Sigmoid colon (tissue), 7 donors: ENCODE results near the gene ZNF718. TPM values are rescaled to one million over a fixed set of nuclear protein-coding genes. Genes with fewer than 3 reads are reported as not detected.
"Not testable (repeated sequence)": the region's sequence is repeated elsewhere in the genome, so short reads cannot be mapped to it uniquely, and the experiment has no call there.

Source experiments
- DNase-seq: peaks from one replicate; pipeline ENCODE4 v3.0.0-alpha.2; 2019
- H3K27ac ChIP-seq, 4 donors: fragments of 200-600 bp; sonication (generic); one replicate each; pipeline ENCODE4 v1.5.1; 2016 to 2019; ENCODE audit warnings: mild to moderate bottlenecking in 1 of 4
- H3K27me3 ChIP-seq, 3 donors: fragments of 200-600 bp; sonication (generic); one replicate each; pipeline ENCODE4 v1.5.1; 2019; ENCODE audit warnings: mild to moderate bottlenecking in 1 of 3
- H3K36me3 ChIP-seq, 4 donors: fragments of 200-600 bp; sonication (generic); one replicate each; pipeline ENCODE4 v1.5.1; 2016 to 2019
- H3K4me1 ChIP-seq, 4 donors: fragments of 200-600 bp; sonication (generic); one replicate each; pipeline ENCODE4 v1.5.1; 2017 to 2019
- H3K4me3 ChIP-seq, 4 donors: fragments of 200-600 bp; sonication (generic); one replicate each; pipeline ENCODE4 v1.5.1; 2017 to 2019; ENCODE audit warnings: mild to moderate bottlenecking in 2 of 4, moderate library complexity in 1 of 4
- H3K9me3 ChIP-seq, 4 donors: fragments of 200-600 bp in 3 of 4; sonication (generic) in 3 of 4; one replicate each; pipeline versions ENCODE4 v1.5.1 to v1.6.1; 2013 to 2019
- CTCF ChIP-seq, 4 experiments: fragments of 450-650 bp in 3 of 4; fragments of 200-600 bp in 1 of 4; IDR thresholded peaks; one replicate each; pipeline ENCODE4 v1.5.1; 2016 to 2019; ENCODE audit warnings: antibody characterized with exemption in 4 of 4, mild to moderate bottlenecking in 3 of 4, moderate library complexity in 2 of 4
- EP300 ChIP-seq, 4 donors: sonication (generic); formaldehyde crosslinking; IDR thresholded peaks; one replicate each; pipeline ENCODE4 v1.6.1; 2017; ENCODE audit warnings: antibody characterized with exemption in 4 of 4
- POLR2A ChIP-seq, 2 donors: fragments of 450-650 bp; IDR thresholded peaks; one replicate each; pipeline ENCODE4 v1.6.1; 2016; ENCODE audit warnings: antibody characterized with exemption in 2 of 2, mild to moderate bottlenecking in 2 of 2, moderate library complexity in 2 of 2
- POLR2AphosphoS5 ChIP-seq, 4 donors: sonication (generic); formaldehyde crosslinking; IDR thresholded peaks; one replicate each; pipeline ENCODE4 v1.6.1; 2017; ENCODE audit warnings: antibody characterized with exemption in 4 of 4
- WGBS, 2 donors: extraction: QIAGEN DNeasy Blood & Tissue Kit; methylation state at CpG; one replicate each; pipeline ENCODE4 v1.1.7; 2013; 5-methylcytosine and 5-hydroxymethylcytosine counted together
- intact Hi-C: fragments of 100-400 bp; cut with DNase I; formaldehyde crosslinking; loops from one replicate; pipeline ENCODE4 v1.15.1; 2023
- polyA plus RNA-seq, 3 donors: library from polyadenylated mRNA; stranded (reverse); fragments of 200-250 nt; gene quantifications; one replicate each; pipeline ENCODE4 v1.2.3, GENCODE V29; 2013
- total RNA-seq, 4 donors: library from RNA; depleted of rRNA; stranded (reverse); fragments of >200 nt; gene quantifications; one replicate each; pipeline ENCODE4 v1.1.0, GENCODE V29; 2016
- donor health status: healthy with polysubstance abuse.
- donor health status: Bipolar disorder and iron deficiency.
- donor health status: healthy.

Gene ZNF718
- total and polyA plus RNA-seq, 7 donors = 1.2 to 13.2 (median 7.7) TPM

- intact Hi-C loops = no loop called here
- peaks cover 0 to 21% (median 0%) of the 10 kb centered on the region in 4 donors for H3K9me3 ChIP-seq
- 51 to 84% methylated on average over 8 of the region's 8 CpGs for WGBS, 2 donors
Measured at GRCh38 chr4:211033-211511, 86.8 kb downstream of the ZNF718 start.

GRCh38 chr4:212438-213188, 88.3 kb downstream of the ZNF718 start:
- Histone ChIP-seq H3K4me1 (peaks cover 0 to 11% (median 8%) of the 10 kb centered on the region in 4 donors), H3K9me3 (peaks cover 0 to 16% (median 0%) of the 10 kb centered on the region in 4 donors), H3K27ac (peak overlapping the region; percentile 78 to 86 (median 84)), H3K4me3 (peak overlapping the region; percentile 55 to 73 (median 67)), H3K27me3 (no peaks in the 10 kb centered on the region), H3K36me3 (no peaks in the 10 kb centered on the region)
- WGBS, 2 donors = 23 to 47% methylated on average over 57 of the region's 57 CpGs
- TF ChIP-seq POLR2A (IDR thresholded peaks at IDR 0.05) (peak in 1 of 2 donors; percentile 44), EP300 (IDR thresholded peaks at IDR 0.05) (no peak), CTCF (IDR thresholded peaks at IDR 0.05) (no peak), POLR2AphosphoS5 (IDR thresholded peaks at IDR 0.05) (peak; percentile 65 to 89 (median 74))
- intact Hi-C loops = loop anchor here (2.0 kb wide), 1 partner anchor 30 kb away; no protein-coding TSS in a partner anchor
- peak; percentile 88 for DNase-seq

More at GRCh38 chr4:211033-211511, 86.8 kb downstream of the ZNF718 start:
- H3K36me3 ChIP-seq = no peaks in the 10 kb centered on the region
- no peak for DNase-seq
- TF ChIP-seq POLR2A (IDR thresholded peaks at IDR 0.05) (no peak), POLR2AphosphoS5 (IDR thresholded peaks at IDR 0.05) (no peak), CTCF (IDR thresholded peaks at IDR 0.05) (no peak), EP300 (IDR thresholded peaks at IDR 0.05) (no peak)
- H3K27ac ChIP-seq = no peak overlapping the region
- peaks cover 0 to 11% (median 8%) of the 10 kb centered on the region in 4 donors for H3K4me1 ChIP-seq
- no peak overlapping the region for H3K4me3 ChIP-seq
- no peaks in the 10 kb centered on the region for H3K27me3 ChIP-seq

GRCh38 chr4:213189-213535, 88.9 kb downstream of the ZNF718 start:
- intact Hi-C loops = loop anchor here (2.0 kb wide), 1 partner anchor 30 kb away; no protein-coding TSS in a partner anchor
- not testable (repeated sequence) for DNase-seq

More at GRCh38 chr4:213189-213535, 88.9 kb downstream of the ZNF718 start:
- H3K9me3 ChIP-seq = peaks cover 0 to 16% (median 0%) of the 10 kb centered on the region in 4 donors
- WGBS, 2 donors = 40 to 55% methylated on average over 13 of the region's 13 CpGs
- H3K4me1 ChIP-seq = peaks cover 0 to 11% (median 8%) of the 10 kb centered on the region in 4 donors
- peak overlapping the region; percentile 55 to 73 (median 67) for H3K4me3 ChIP-seq
- not testable (repeated sequence) for H3K27me3 ChIP-seq, H3K36me3 ChIP-seq
- peak overlapping the region; percentile 78 to 86 (median 84) for H3K27ac ChIP-seq

Other genes with a start within 250 kb of the ZNF718 start
- 10 to 100 TPM; 27.1 to 47.2 (median 28.5) TPM for gene ZNF595, start 71.2 kb upstream of the ZNF718 start, total RNA-seq
- 1 to 10 TPM; 2.5 to 4.2 (median 3.4) TPM for gene ZNF595, start 71.2 kb upstream of the ZNF718 start, polyA plus RNA-seq
- gene ZNF732, start 181.0 kb downstream of the ZNF718 start, total RNA-seq = under 1 TPM in 1 of 4 donors, not detected in 3; 0.36 TPM
- gene ZNF732, start 181.0 kb downstream of the ZNF718 start, polyA plus RNA-seq = under 1 TPM in 1 of 3 donors, not detected in 2; 0.12 TPM
- 10 to 100 TPM; 17.4 to 24.4 (median 23.2) TPM for gene ZNF141, start 213.3 kb downstream of the ZNF718 start, total RNA-seq
- gene ZNF141, start 213.3 kb downstream of the ZNF718 start, polyA plus RNA-seq = 1 to 10 TPM; 2.4 to 5.9 (median 3.2) TPM